Tibial artery (tissue), 4 donors: ENCODE results near the gene SCGB2A2.

Experiments
- DNase-seq, 2 donors: peaks; one replicate each; pipeline ENCODE4 v3.0.0-alpha.2; 2019
- H3K27ac ChIP-seq, 2 donors: fragments of 200-600 bp; sonication (generic) in 1 of 2; 1 replicate in 1 of 2; 2 replicates in 1 of 2; pipeline ENCODE4 v1.5.1; 2018 to 2019; ENCODE audit warnings: mild to moderate bottlenecking in 1 of 2
- H3K27me3 ChIP-seq, 2 donors: fragments of 200-600 bp; sonication (generic) in 1 of 2; one replicate each; pipeline versions ENCODE4 v1.5.1 to v1.6.0; 2016 to 2019
- H3K36me3 ChIP-seq, 3 donors: fragments of 200-600 bp; sonication (generic) in 2 of 3; one replicate each; pipeline ENCODE4 v1.5.1; 2016 to 2019; ENCODE audit warnings: mild to moderate bottlenecking in 2 of 3
- H3K4me1 ChIP-seq, 4 donors: fragments of 200-600 bp; sonication (generic) in 2 of 4; 1 replicate in 3 of 4; 2 replicates in 1 of 4; pipeline ENCODE4 v1.5.1; 2016 to 2019
- H3K4me3 ChIP-seq, 2 donors: fragments of 200-600 bp; sonication (generic) in 1 of 2; 1 replicate in 1 of 2; 2 replicates in 1 of 2; pipeline ENCODE4 v1.5.1; 2018 to 2019; ENCODE audit warnings: mild to moderate bottlenecking in 2 of 2
- H3K9me3 ChIP-seq, 3 donors: fragments of 200-600 bp; sonication (generic) in 1 of 3; one replicate each; pipeline ENCODE4 v1.5.1; 2016 to 2019
- CTCF ChIP-seq, 2 experiments: fragments of 200-600 bp in 1 of 2; fragments of 450-650 bp in 1 of 2; IDR thresholded peaks; one replicate each; pipeline ENCODE4 v1.5.1; 2017 to 2019; ENCODE audit warnings: antibody characterized with exemption in 2 of 2, mild to moderate bottlenecking in 1 of 2, moderate library complexity in 1 of 2
- intact Hi-C: fragments of 100-400 bp; cut with DNase I; formaldehyde crosslinking; loops from one replicate; pipeline ENCODE4 v1.15.0; 2023; ENCODE audit warnings: low total_unique reads

SCGB2A2 gene

GRCh38 chr11:62295504-62295903, 25.5 kb downstream of the SCGB2A2 start:
- Histone ChIP-seq H3K4me1 (no peaks in the 10 kb centered on the region), H3K9me3 (no peaks in the 10 kb centered on the region), H3K27ac (no peak overlapping the region), H3K27me3 (peaks cover 0 to 23% of the 10 kb centered on the region in 2 donors), H3K36me3 (no peaks in the 10 kb centered on the region), H3K4me3 (no peak overlapping the region)
- DNase-seq, result no peak
- intact Hi-C loops, result no loop called here
- TF ChIP-seq CTCF (IDR thresholded peaks at IDR 0.05), result no peak

- DNase-seq, result no peak
- H3K4me3 ChIP-seq, result no peak within 1 kb of the TSS
- no peak for TF ChIP-seq CTCF (IDR thresholded peaks at IDR 0.05)
- no peaks in the 10 kb centered on the region for H3K36me3 ChIP-seq
- H3K4me1 ChIP-seq, result no peaks in the 10 kb centered on the region
- no peaks in the 10 kb centered on the region for H3K9me3 ChIP-seq
- peaks cover 0 to 28% of the 10 kb centered on the region in 2 donors for H3K27me3 ChIP-seq
- no peak within 1 kb of the TSS for H3K27ac ChIP-seq
- intact Hi-C loops, result no loop called here
These were observed 29.0 kb downstream of the SCGB2A2 start, which contains the start of gene SCGB1D4 for GRCh38 chr11:62298975-62299374. SCGB1D4 (minus strand) TSS chr11:62299075; CDS start chr11:62299010, 65 bp downstream.

GRCh38 chr11:62306227-62306626, 36.3 kb downstream of the SCGB2A2 start:
- Histone ChIP-seq H3K27me3 (peaks cover 0 to 14% of the 10 kb centered on the region in 2 donors), H3K27ac (no peak overlapping the region), H3K4me1 (peaks cover 0 to 2% (median 0%) of the 10 kb centered on the region in 4 donors), H3K9me3 (no peaks in the 10 kb centered on the region), H3K36me3 (no peaks in the 10 kb centered on the region), H3K4me3 (no peak overlapping the region)
- DNase-seq, result no peak
- intact Hi-C loops, result no loop called here
- no peak for TF ChIP-seq CTCF (IDR thresholded peaks at IDR 0.05)

GRCh38 chr11:62307950-62308349, 38.0 kb downstream of the SCGB2A2 start:
- H3K27ac ChIP-seq, result no peak overlapping the region
- intact Hi-C loops, result no loop called here
- H3K9me3 ChIP-seq, result no peaks in the 10 kb centered on the region
- H3K27me3 ChIP-seq, result peaks cover 0 to 27% of the 10 kb centered on the region in 2 donors
- no peak overlapping the region for H3K4me3 ChIP-seq
- H3K4me1 ChIP-seq, result peaks cover 0 to 7% (median 0%) of the 10 kb centered on the region in 4 donors
- no peak for DNase-seq
- TF ChIP-seq CTCF (IDR thresholded peaks at IDR 0.05), result no peak
- H3K36me3 ChIP-seq, result no peaks in the 10 kb centered on the region

GRCh38 chr11:62309991-62310390, 40.0 kb downstream of the SCGB2A2 start:
- H3K4me1 ChIP-seq, result peaks cover 0 to 7% (median 0%) of the 10 kb centered on the region in 4 donors

More at GRCh38 chr11:62309991-62310390, 40.0 kb downstream of the SCGB2A2 start:
- no peaks in the 10 kb centered on the region for H3K36me3 ChIP-seq
- no peak overlapping the region for H3K4me3 ChIP-seq
- no peak overlapping the region for H3K27ac ChIP-seq
- peaks cover 0 to 36% of the 10 kb centered on the region in 2 donors for H3K27me3 ChIP-seq
- intact Hi-C loops, result no loop called here
- H3K9me3 ChIP-seq, result no peaks in the 10 kb centered on the region
- TF ChIP-seq CTCF (IDR thresholded peaks at IDR 0.05), result no peak
- no peak for DNase-seq
